ENCODE measurements around the gene PARD3B. TPM values are rescaled to one million over a fixed set of nuclear protein-coding genes. Genes with fewer than 3 reads are reported as not detected.

Gene PARD3B
- total and polyA plus RNA-seq, 2 of the 13 experiments (the other 11 are each of a cell fraction or from before 2014, with no cell fraction given) = 0.71 to 2.3 TPM

DNA sequence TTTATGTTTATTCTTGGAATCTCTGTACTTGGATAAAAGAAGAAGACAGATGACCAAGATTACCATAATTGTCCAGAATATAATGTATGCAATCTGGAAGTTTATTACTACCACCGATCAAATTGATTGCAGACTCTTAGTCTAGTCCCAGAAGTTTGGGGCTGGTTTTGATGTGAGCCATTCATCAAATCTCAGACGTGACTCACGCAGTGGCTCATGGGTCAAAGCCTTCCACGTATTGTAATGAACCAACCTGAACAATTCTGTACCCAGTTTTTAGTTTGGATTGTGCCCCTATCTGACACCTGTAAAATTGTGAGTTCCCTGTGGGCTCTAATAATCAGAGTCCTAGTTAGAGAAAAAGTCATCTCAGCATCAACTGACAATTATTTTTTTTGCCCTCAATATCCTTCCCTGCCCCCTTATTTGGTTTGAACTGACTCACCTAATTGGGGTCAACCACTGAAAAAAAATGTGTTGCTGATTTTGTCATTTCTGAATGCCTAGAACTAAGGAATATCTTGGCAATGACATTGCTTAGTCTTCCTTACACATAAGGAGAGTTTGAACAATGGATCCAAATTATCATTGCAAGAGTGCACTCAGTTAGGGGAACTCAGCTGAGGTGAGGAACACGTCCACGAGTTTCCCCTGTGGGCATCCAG is 917.5 kb downstream of the PARD3B start (continued):
- TF ChIP-seq ZMAT3 (CRISPR knock-in tag; conservative IDR thresholded peaks at IDR 0.05) (no peak), ASH2L (IDR thresholded peaks at IDR 0.05; ENCODE audit: insufficient read length, low read depth, low read length) (no peak)

DNA sequence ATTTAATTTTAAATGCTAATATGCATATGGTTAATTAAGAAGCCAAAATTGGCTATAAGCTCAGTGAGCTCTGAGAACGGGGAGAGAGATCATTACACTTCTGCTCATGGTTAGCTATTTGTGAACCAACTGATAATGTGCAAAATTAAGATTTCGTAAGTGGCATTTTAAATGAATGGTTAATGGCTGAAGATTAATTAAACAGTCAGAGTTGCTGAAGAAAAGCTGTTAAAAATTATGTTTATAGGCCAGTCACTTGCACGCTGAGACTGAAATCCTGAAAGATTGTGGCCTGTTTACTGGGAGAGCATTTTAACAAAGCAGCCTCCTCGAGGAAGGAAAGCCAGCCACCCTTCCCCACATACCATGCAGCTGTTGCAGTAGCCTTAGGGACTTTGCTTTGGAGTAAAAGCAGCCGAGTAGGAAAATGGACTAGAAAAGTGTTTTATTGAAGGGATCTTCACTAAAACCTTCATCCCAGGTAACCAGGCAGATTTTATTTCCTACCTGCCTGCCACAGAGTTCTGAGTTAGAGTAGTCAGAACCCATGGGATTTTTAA is 918.3 kb downstream of the PARD3B start:
- ATAC-seq = no peak
- Histone ChIP-seq H3K36me3 (replicated peaks in 1 of 2; ENCODE audit: control insufficient read depth in 1 of 2, insufficient read depth in 2 of 2, low read length in 2 of 2) (no peaks in the 10 kb centered on the region), H3K4me1 (ENCODE audit: insufficient read depth, low read length) (no peaks in the 10 kb centered on the region), H3K4me3 (replicated peaks in 1 of 3; ENCODE audit: insufficient read depth in 1 of 3, low read depth in 2 of 3, low read length in 3 of 3) (no peak overlapping the region), H3K4me2 (ENCODE audit: low read depth, low read length) (no peak overlapping the region), H3K27ac (ENCODE audit: extremely low read length, insufficient read depth, low read length) (no peak overlapping the region), H2AFZ (ENCODE audit: low read length) (no peak overlapping the region), H4K20me1 (ENCODE audit: insufficient read depth, low read length) (no peaks in the 10 kb centered on the region), H3K9ac (ENCODE audit: insufficient read depth, low read depth, low read length) (no peak overlapping the region), H3K79me2 (ENCODE audit: insufficient read depth, low read length) (no peaks in the 10 kb centered on the region), H3K27me3 (ENCODE audit: control insufficient read depth in 1 of 2, insufficient read depth in 2 of 2, low read length in 2 of 2) (no peaks in the 10 kb centered on the region), H3K9me3 (ENCODE audit: low read length) (no peaks in the 10 kb centered on the region)
- ChIA-PET CTCF (ENCODE audit: low intra/inter-chr PET ratio, low total read pairs) (no interaction called here), POLR2A (no interaction called here)
- no peak for FAIRE-seq
- intact Hi-C loops (cut with micrococcal nuclease; ENCODE audit: unreplicated experiment) (no loop called here), in situ Hi-C loops (cut with HindIII; ENCODE audit: extremely low pct_ligation_motif_present, low pct_unique_long_range_greater_than_20kb) (no loop called here)
- no peak for DNase-seq (ENCODE audit: low spot score)
- WGBS (ENCODE audit: low lambda C conversion rate) = 30% methylated on average over 5 of the region's 5 CpGs
- BruUV-seq (replicated peaks) = no TSS peak
- TF ChIP-seq MAF1 (CRISPR knock-in tag; IDR thresholded peaks at IDR 0.05; ENCODE audit: borderline replicate concordance) = no peak
- no peak for TF ChIP-seq SMARCE1 (IDR thresholded peaks at IDR 0.05; ENCODE audit: borderline replicate concordance)
- TF ChIP-seq, protein P1, sequence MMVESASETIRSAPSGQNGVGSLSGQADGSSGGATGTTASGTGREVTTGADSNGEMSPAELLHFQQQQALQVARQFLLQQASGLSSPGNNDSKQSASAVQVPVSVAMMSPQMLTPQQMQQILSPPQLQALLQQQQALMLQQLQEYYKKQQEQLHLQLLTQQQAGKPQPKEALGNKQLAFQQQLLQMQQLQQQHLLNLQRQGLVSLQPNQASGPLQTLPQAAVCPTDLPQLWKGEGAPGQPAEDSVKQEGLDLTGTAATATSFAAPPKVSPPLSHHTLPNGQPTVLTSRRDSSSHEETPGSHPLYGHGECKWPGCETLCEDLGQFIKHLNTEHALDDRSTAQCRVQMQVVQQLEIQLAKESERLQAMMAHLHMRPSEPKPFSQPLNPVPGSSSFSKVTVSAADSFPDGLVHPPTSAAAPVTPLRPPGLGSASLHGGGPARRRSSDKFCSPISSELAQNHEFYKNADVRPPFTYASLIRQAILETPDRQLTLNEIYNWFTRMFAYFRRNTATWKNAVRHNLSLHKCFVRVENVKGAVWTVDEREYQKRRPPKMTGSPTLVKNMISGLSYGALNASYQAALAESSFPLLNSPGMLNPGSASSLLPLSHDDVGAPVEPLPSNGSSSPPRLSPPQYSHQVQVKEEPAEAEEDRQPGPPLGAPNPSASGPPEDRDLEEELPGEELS (CRISPR knock-in tag; IDR thresholded peaks at IDR 0.05) = no peak
- TF ChIP-seq, protein P2, sequence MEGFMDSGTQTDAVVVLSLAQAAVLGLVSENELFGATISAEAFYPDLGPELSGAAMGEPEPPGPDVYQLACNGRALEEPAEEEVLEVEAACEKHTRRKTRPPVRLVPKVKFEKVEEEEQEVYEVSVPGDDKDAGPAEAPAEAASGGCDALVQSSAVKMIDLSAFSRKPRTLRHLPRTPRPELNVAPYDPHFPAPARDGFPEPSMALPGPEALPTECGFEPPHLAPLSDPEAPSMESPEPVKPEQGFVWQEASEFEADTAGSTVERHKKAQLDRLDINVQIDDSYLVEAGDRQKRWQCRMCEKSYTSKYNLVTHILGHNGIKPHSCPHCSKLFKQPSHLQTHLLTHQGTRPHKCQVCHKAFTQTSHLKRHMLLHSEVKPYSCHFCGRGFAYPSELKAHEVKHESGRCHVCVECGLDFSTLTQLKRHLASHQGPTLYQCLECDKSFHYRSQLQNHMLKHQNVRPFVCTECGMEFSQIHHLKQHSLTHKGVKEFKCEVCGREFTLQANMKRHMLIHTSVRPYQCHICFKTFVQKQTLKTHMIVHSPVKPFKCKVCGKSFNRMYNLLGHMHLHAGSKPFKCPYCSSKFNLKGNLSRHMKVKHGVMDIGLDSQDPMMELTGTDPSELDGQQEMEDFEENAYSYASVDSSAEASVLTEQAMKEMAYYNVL (CRISPR knock-in tag; IDR thresholded peaks at IDR 0.05; ENCODE audit: borderline replicate concordance) = no peak
- TF ChIP-seq HNF4G (IDR thresholded peaks at IDR 0.05; ENCODE audit: borderline replicate concordance, low read depth, low read length) = no peak
- TF ChIP-seq HNF4G (CRISPR knock-in tag; IDR thresholded peaks at IDR 0.05; ENCODE audit: borderline replicate concordance, low read depth) = no peak
- TF ChIP-seq, protein P3, sequence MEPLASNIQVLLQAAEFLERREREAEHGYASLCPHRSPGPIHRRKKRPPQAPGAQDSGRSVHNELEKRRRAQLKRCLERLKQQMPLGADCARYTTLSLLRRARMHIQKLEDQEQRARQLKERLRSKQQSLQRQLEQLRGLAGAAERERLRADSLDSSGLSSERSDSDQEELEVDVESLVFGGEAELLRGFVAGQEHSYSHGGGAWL (CRISPR knock-in tag; IDR thresholded peaks at IDR 0.05) = no peak
- TF ChIP-seq, protein P4, sequence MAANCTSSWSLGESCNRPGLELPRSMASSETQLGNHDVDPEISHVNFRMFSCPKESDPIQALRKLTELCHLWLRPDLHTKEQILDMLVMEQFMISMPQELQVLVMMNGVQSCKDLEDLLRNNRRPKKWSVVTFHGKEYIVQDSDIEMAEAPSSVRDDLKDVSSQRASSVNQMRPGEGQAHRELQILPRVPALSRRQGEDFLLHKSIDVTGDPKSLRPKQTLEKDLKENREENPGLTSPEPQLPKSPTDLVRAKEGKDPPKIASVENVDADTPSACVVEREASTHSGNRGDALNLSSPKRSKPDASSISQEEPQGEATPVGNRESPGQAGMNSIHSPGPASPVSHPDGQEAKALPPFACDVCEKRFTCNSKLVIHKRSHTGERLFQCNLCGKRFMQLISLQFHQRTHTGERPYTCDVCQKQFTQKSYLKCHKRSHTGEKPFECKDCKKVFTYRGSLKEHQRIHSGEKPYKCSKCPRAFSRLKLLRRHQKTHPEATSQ (CRISPR knock-in tag; IDR thresholded peaks at IDR 0.05; ENCODE audit: borderline replicate concordance) = no peak
- TF ChIP-seq, protein P5, sequence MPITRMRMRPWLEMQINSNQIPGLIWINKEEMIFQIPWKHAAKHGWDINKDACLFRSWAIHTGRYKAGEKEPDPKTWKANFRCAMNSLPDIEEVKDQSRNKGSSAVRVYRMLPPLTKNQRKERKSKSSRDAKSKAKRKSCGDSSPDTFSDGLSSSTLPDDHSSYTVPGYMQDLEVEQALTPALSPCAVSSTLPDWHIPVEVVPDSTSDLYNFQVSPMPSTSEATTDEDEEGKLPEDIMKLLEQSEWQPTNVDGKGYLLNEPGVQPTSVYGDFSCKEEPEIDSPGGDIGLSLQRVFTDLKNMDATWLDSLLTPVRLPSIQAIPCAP (CRISPR knock-in tag; IDR thresholded peaks at IDR 0.05; ENCODE audit: low read depth) = no peak
- TF ChIP-seq, protein P6, sequence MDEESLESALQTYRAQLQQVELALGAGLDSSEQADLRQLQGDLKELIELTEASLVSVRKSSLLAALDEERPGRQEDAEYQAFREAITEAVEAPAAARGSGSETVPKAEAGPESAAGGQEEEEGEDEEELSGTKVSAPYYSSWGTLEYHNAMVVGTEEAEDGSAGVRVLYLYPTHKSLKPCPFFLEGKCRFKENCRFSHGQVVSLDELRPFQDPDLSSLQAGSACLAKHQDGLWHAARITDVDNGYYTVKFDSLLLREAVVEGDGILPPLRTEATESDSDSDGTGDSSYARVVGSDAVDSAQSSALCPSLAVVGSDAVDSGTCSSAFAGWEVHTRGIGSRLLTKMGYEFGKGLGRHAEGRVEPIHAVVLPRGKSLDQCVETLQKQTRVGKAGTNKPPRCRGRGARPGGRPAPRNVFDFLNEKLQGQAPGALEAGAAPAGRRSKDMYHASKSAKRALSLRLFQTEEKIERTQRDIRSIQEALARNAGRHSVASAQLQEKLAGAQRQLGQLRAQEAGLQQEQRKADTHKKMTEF (CRISPR knock-in tag; IDR thresholded peaks at IDR 0.05) = no peak

All from HepG2 (cell line).